Gastroesophageal sphincter (tissue), 4 donors: ENCODE results near the gene SLC8A1. TPM values are rescaled to one million over a fixed set of nuclear protein-coding genes. Genes with fewer than 3 reads are reported as not detected.

Source experiments
- ATAC-seq: fragments of 150-250 bp; one replicate; pipeline ENCODE4 v1.9.1; 2016; ENCODE audit warnings: mild to moderate bottlenecking, moderate library complexity
- H3K27ac ChIP-seq, 4 donors: fragments of 200-600 bp; sonication (generic) in 3 of 4; 1 replicate in 3 of 4; 2 replicates in 1 of 4; pipeline ENCODE4 v1.5.1; 2016 to 2019
- H3K27me3 ChIP-seq: fragments of 200-600 bp; sonication (generic); one replicate; pipeline ENCODE4 v1.5.1; 2019
- H3K36me3 ChIP-seq, 2 donors: fragments of 200-600 bp; sonication (generic); one replicate each; pipeline ENCODE4 v1.5.1; 2019; ENCODE audit warnings: control low read depth in 1 of 2
- H3K4me1 ChIP-seq, 3 donors: fragments of 200-600 bp; sonication (generic); 1 replicate in 2 of 3; 2 replicates in 1 of 3; pipeline ENCODE4 v1.5.1; 2016 to 2019; ENCODE audit warnings: control low read depth in 2 of 3
- H3K4me3 ChIP-seq, 2 donors: fragments of 200-600 bp; sonication (generic); one replicate each; pipeline ENCODE4 v1.5.1; 2019; ENCODE audit warnings: mild to moderate bottlenecking in 1 of 2, moderate library complexity in 1 of 2
- H3K9me3 ChIP-seq, 3 donors: fragments of 200-600 bp; sonication (generic); one replicate each; pipeline ENCODE4 v1.5.1; 2017 to 2019; ENCODE audit warnings: control low read depth in 2 of 3
- CTCF ChIP-seq, 4 experiments: fragments of 200-600 bp in 2 of 4; fragments of 450-650 bp in 2 of 4; sonication (generic) in 1 of 4; IDR thresholded peaks; one replicate each; pipeline ENCODE4 v1.5.1; 2017 to 2019; ENCODE audit warnings: antibody characterized with exemption in 4 of 4, mild to moderate bottlenecking in 2 of 4, moderate library complexity in 2 of 4
- EP300 ChIP-seq: sonication (generic); formaldehyde crosslinking; IDR thresholded peaks from one replicate; pipeline ENCODE4 v1.6.1; 2017; ENCODE audit warnings: antibody characterized with exemption, mild to moderate bottlenecking
- POLR2A ChIP-seq, 2 donors: fragments of 450-650 bp; IDR thresholded peaks; one replicate each; pipeline ENCODE4 v1.6.1; 2017; ENCODE audit warnings: antibody characterized with exemption in 2 of 2, mild to moderate bottlenecking in 2 of 2, moderate library complexity in 1 of 2
- POLR2AphosphoS5 ChIP-seq: sonication (generic); formaldehyde crosslinking; IDR thresholded peaks from one replicate; pipeline ENCODE4 v1.6.1; 2017; ENCODE audit warnings: antibody characterized with exemption
- WGBS, 2 donors: methylation state at CpG; one replicate each; pipeline ENCODE4 v1.1.5; 2018; ENCODE audit warnings: low coverage in 1 of 2; 5-methylcytosine and 5-hydroxymethylcytosine counted together
- total RNA-seq, 4 donors: library from RNA; depleted of rRNA; stranded (reverse); fragments of >200 nt; gene quantifications; one replicate each; pipeline ENCODE4 v1.1.0, GENCODE V29; 2016

SLC8A1 gene
- total RNA-seq, 4 donors from 2014 or later, result 76.3 to 168 (median 146) TPM

- Histone ChIP-seq H3K4me1 (no peaks in the 10 kb centered on the region), H3K9me3 (no peaks in the 10 kb centered on the region), H3K36me3 (peaks cover 0 to 13% of the 10 kb centered on the region in 2 donors), H3K27me3 (no peaks in the 10 kb centered on the region), H3K4me3 (no peak overlapping the region), H3K27ac (no peak overlapping the region)
- WGBS, 2 donors, result 68 to 96% methylated on average over 3 of the region's 4 CpGs
- no peak for ATAC-seq
- no peak for TF ChIP-seq POLR2AphosphoS5
- no peak for TF ChIP-seq POLR2A (IDR thresholded peaks at IDR 0.05)
Observed at GRCh38 chr2:40150266-40150665, 301.6 kb downstream of the SLC8A1 start.

- peaks cover 0 to 13% of the 10 kb centered on the region in 2 donors for H3K36me3 ChIP-seq
- no peak for ATAC-seq
- 84 to 94% methylated on average over 5 to 6 of the region's 6 CpGs for WGBS, 2 donors
- TF ChIP-seq POLR2A (IDR thresholded peaks at IDR 0.05) (no peak), EP300 (no peak), CTCF (IDR thresholded peaks at IDR 0.05) (no peak), POLR2AphosphoS5 (no peak)
- no peak overlapping the region for H3K4me3 ChIP-seq
- no peaks in the 10 kb centered on the region for H3K4me1 ChIP-seq
- no peak overlapping the region for H3K27ac ChIP-seq
- H3K9me3 ChIP-seq, result no peaks in the 10 kb centered on the region
- H3K27me3 ChIP-seq, result no peaks in the 10 kb centered on the region
Observed at GRCh38 chr2:40148334-40148733, 303.6 kb downstream of the SLC8A1 start.

GRCh38 chr2:40147360-40147759 is 304.5 kb downstream of the SLC8A1 start:
- TF ChIP-seq POLR2AphosphoS5 (no peak), POLR2A (IDR thresholded peaks at IDR 0.05) (no peak)
- no peak for ATAC-seq
- Histone ChIP-seq H3K27me3 (no peaks in the 10 kb centered on the region), H3K9me3 (no peaks in the 10 kb centered on the region), H3K4me3 (no peak overlapping the region), H3K4me1 (no peaks in the 10 kb centered on the region), H3K36me3 (peaks cover 0 to 13% of the 10 kb centered on the region in 2 donors), H3K27ac (no peak overlapping the region)
- 36% methylated on average over 2 of the region's 2 CpGs; no CpG with 5 or more reads in 1 of the 2 donors for WGBS, 2 donors

GRCh38 chr2:40144022-40144421 is 307.9 kb downstream of the SLC8A1 start:
- no peaks in the 10 kb centered on the region for H3K27me3 ChIP-seq
- no peak overlapping the region for H3K4me3 ChIP-seq
- peaks cover 0 to 6% (median 3%) of the 10 kb centered on the region in 3 donors for H3K4me1 ChIP-seq
- H3K9me3 ChIP-seq, result no peaks in the 10 kb centered on the region
- TF ChIP-seq POLR2A (IDR thresholded peaks at IDR 0.05) (no peak), CTCF (IDR thresholded peaks at IDR 0.05) (no peak), EP300 (no peak), POLR2AphosphoS5 (no peak)
- peaks cover 0 to 14% of the 10 kb centered on the region in 2 donors for H3K36me3 ChIP-seq
- no peak overlapping the region for H3K27ac ChIP-seq
- no peak for ATAC-seq

- Histone ChIP-seq H3K27ac (no peak overlapping the region), H3K4me3 (no peak overlapping the region), H3K4me1 (peaks cover 0 to 6% (median 3%) of the 10 kb centered on the region in 3 donors), H3K27me3 (no peaks in the 10 kb centered on the region), H3K36me3 (peaks cover 0 to 32% of the 10 kb centered on the region in 2 donors), H3K9me3 (no peaks in the 10 kb centered on the region)
- 94 to 100% methylated on average over 1 of the region's 1 CpG for WGBS, 2 donors
- no peak for ATAC-seq
- TF ChIP-seq EP300 (no peak), CTCF (IDR thresholded peaks at IDR 0.05) (no peak), POLR2AphosphoS5 (no peak), POLR2A (IDR thresholded peaks at IDR 0.05) (no peak)
Observed at GRCh38 chr2:40138314-40138713, 313.6 kb downstream of the SLC8A1 start.

- WGBS, 2 donors, result 67 to 95% methylated on average over 3 of the region's 3 CpGs
- H3K4me3 ChIP-seq, result no peak overlapping the region
- TF ChIP-seq POLR2A (IDR thresholded peaks at IDR 0.05), result no peak
- no peak for TF ChIP-seq CTCF (IDR thresholded peaks at IDR 0.05)
- TF ChIP-seq POLR2AphosphoS5, result no peak
- H3K27me3 ChIP-seq, result no peaks in the 10 kb centered on the region
- no peaks in the 10 kb centered on the region for H3K9me3 ChIP-seq
- no peak for ATAC-seq
- H3K27ac ChIP-seq, result no peak overlapping the region
- H3K36me3 ChIP-seq, result peaks cover 0 to 3% of the 10 kb centered on the region in 2 donors
- H3K4me1 ChIP-seq, result peaks cover 4 to 35% (median 9%) of the 10 kb centered on the region in 3 donors
Observed at GRCh38 chr2:40131081-40131704, 320.7 kb downstream of the SLC8A1 start.
